ENCODE data around the gene GRAP2.
"Not testable (repeated sequence)": the region's sequence is repeated elsewhere in the genome, so short reads cannot be mapped to it uniquely, and the experiment has no call there.

Gene GRAP2

DNA sequence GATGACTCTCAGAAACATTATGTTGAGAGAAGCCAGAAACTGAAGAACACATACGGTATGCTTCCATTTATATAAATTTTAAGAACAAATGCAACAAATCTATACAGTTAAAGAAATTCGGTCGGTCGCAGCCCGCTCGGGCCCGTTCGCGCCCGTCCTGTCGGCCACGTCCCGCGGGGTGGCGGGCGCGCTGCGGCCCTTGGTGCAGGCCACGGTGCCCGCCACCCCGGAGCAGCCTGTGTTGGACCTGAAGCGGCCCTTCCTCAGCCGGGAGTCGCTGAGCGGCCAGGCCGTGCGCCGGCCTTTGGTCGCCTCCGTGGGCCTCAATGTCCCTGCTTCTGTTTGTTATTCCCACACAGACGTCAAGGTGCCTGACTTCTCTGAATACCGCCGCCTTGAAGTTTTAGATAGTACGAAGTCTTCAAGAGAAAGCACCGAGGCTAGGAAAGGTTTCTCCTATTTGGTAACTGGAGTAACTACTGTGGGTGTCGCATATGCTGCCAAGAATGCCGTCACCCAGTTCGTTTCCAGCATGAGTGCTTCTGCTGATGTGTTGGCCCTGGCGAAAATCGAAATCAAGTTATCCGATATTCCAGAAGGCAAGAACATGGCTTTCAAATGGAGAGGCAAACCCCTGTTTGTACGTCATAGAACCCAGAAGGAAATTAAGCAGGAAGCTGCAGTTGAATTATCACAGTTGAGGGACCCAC lies 25.6 kb upstream of the GRAP2 start:
- 96% methylated on average over 35 of the region's 42 CpGs for WGBS
- not testable (repeated sequence) for H3K27ac ChIP-seq (ENCODE audit: low read depth, low read length); H3K27me3 ChIP-seq (ENCODE audit: insufficient read depth, low read length); H3K9me3 ChIP-seq (ENCODE audit: insufficient read depth, low read depth, low read length); H3K4me1 ChIP-seq (ENCODE audit: insufficient read depth, low read length); H3K36me3 ChIP-seq (ENCODE audit: insufficient read depth, low read length); H3K4me3 ChIP-seq (ENCODE audit: low read length)
- peak overlapping the region; percentile 52; the same call in 1 of the 2 replicates for H3K9ac ChIP-seq (ENCODE audit: low read depth, low read length)

DNA sequence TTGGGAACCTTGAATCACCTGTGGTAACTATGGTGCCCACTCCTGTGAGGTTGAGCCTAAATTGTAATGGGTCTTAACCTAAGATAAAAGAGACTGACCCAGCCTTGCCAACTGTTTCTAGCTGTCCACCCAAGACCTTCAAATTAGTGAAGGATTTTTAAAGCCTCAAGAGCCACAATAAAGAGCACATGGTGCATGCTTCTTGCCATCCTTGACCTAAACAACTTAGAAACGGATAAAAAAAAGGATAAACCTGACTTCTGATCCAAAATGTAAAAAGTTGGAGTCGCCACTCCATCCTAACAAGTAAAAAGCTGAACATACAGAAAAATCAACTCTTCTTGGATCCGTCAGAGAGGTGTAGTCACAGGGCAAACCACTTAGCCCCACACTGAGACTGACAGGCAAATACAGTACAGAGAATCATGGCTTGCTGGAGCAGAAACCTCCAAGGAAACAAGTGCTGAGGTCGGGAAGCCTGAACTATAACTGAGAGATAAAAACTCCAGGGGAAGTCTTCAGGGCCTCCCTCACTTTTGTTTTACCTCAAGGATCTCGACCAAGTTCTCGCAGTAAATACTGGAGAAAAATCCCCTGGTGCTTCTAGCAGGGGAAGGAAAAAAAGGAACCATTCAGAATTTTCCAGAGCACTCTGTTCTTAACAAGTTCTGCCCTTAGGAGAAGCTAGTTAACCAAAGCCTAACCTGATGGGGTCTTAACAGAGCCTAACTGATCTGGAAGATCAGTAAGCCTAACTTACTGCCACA lies 23.6 kb upstream of the GRAP2 start:
- Histone ChIP-seq H3K36me3 (ENCODE audit: insufficient read depth, low read length) (no peaks in the 10 kb centered on the region), H3K9me3 (ENCODE audit: insufficient read depth, low read depth, low read length) (no peaks in the 10 kb centered on the region), H3K4me1 (ENCODE audit: insufficient read depth, low read length) (no peaks in the 10 kb centered on the region), H3K9ac (ENCODE audit: low read depth, low read length) (no peak overlapping the region), H3K27me3 (ENCODE audit: insufficient read depth, low read length) (no peaks in the 10 kb centered on the region), H3K4me3 (ENCODE audit: low read length) (no peak overlapping the region), H3K27ac (ENCODE audit: low read depth, low read length) (no peak overlapping the region)
- 82% methylated on average over 6 of the region's 6 CpGs for WGBS

GRCh38 chr22:39880722-39881121 lies 20.2 kb upstream of the GRAP2 start:
- H3K9me3 ChIP-seq (ENCODE audit: insufficient read depth, low read depth, low read length): no peaks in the 10 kb centered on the region
- no peaks in the 10 kb centered on the region for H3K27me3 ChIP-seq (ENCODE audit: insufficient read depth, low read length)
- no peaks in the 10 kb centered on the region for H3K4me1 ChIP-seq (ENCODE audit: insufficient read depth, low read length)
- no peak overlapping the region for H3K27ac ChIP-seq (ENCODE audit: low read depth, low read length)
- no peaks in the 10 kb centered on the region for H3K36me3 ChIP-seq (ENCODE audit: insufficient read depth, low read length)
- H3K4me3 ChIP-seq (ENCODE audit: low read length): no peak overlapping the region
- H3K9ac ChIP-seq (ENCODE audit: low read depth, low read length): no peak overlapping the region

DNA sequence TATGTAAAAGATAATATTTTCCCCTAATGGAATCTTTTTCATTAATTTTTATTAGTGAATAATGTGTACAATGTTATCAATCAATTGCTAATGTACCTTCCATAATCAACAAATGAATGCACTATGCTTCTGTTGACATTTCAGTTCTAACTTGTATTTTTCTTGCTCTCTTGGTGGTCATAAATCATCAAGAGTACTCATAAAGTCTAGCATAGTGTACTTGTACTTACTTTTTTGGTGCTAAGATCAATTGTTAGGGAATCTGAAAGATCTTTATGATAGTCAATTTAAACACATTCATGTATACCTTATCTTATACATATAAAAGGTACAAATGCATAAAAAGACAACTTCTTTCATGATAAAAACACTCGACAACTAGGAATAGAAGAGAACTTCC lies 17.8 kb upstream of the GRAP2 start:
- H3K4me3 ChIP-seq (ENCODE audit: low read length): no peak overlapping the region
- no peaks in the 10 kb centered on the region for H3K27me3 ChIP-seq (ENCODE audit: insufficient read depth, low read length)

DNA sequence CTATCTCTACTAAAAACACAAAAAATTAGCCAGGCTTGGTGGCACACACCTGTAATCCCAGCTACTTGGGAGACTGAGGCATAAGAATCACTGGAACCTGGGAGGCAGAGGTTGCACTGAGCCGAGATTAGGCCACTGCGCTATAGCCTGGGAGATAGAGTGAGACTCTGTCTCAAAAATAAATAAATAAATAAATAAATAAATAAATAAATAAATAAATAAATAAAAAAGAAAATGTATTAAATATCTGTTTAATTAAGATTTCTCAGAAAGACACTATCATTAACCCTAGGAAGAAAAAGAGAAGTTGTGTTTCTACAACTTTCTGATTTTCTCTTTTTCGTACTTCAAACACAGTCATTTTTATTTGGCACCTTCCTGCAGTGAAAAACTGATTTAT lies 11.0 kb upstream of the GRAP2 start:
- not testable (repeated sequence) for H3K9ac ChIP-seq (ENCODE audit: low read depth, low read length); H3K27me3 ChIP-seq (ENCODE audit: insufficient read depth, low read length)
- 94% methylated on average over 2 of the region's 3 CpGs for WGBS

More for the DNA sequence above, 17.8 kb upstream of the GRAP2 start:
- no peaks in the 10 kb centered on the region for H3K9me3 ChIP-seq (ENCODE audit: insufficient read depth, low read depth, low read length)
- H3K36me3 ChIP-seq (ENCODE audit: insufficient read depth, low read length): no peaks in the 10 kb centered on the region
- H3K27ac ChIP-seq (ENCODE audit: low read depth, low read length): no peak overlapping the region
- H3K9ac ChIP-seq (ENCODE audit: low read depth, low read length): no peak overlapping the region
- H3K4me1 ChIP-seq (ENCODE audit: insufficient read depth, low read length): no peaks in the 10 kb centered on the region
- WGBS: 88% methylated on average over 1 of the region's 1 CpG

GRCh38 chr22:39893526-39893925 lies 7.4 kb upstream of the GRAP2 start, which contains the start of gene ENTHD1:
Gene ENTHD1 (minus strand): TSS chr22:39893760. CDS start chr22:39887748, 6,012 bp downstream.
- Histone ChIP-seq H3K27me3 (ENCODE audit: insufficient read depth, low read length) (no peaks in the 10 kb centered on the region), H3K9me3 (ENCODE audit: insufficient read depth, low read depth, low read length) (no peaks in the 10 kb centered on the region), H3K4me1 (ENCODE audit: insufficient read depth, low read length) (no peaks in the 10 kb centered on the region), H3K4me3 (ENCODE audit: low read length) (no peak within 1 kb of the TSS), H3K36me3 (ENCODE audit: insufficient read depth, low read length) (no peaks in the 10 kb centered on the region), H3K27ac (ENCODE audit: low read depth, low read length) (no peak within 1 kb of the TSS), H3K9ac (ENCODE audit: low read depth, low read length) (no peak within 1 kb of the TSS)
- 88% methylated on average over 19 of the region's 20 CpGs for WGBS

More for the DNA sequence above, 11.0 kb upstream of the GRAP2 start:
- not testable (repeated sequence) for H3K4me1 ChIP-seq (ENCODE audit: insufficient read depth, low read length); H3K27ac ChIP-seq (ENCODE audit: low read depth, low read length); H3K4me3 ChIP-seq (ENCODE audit: low read length); H3K36me3 ChIP-seq (ENCODE audit: insufficient read depth, low read length); H3K9me3 ChIP-seq (ENCODE audit: insufficient read depth, low read depth, low read length)

DNA sequence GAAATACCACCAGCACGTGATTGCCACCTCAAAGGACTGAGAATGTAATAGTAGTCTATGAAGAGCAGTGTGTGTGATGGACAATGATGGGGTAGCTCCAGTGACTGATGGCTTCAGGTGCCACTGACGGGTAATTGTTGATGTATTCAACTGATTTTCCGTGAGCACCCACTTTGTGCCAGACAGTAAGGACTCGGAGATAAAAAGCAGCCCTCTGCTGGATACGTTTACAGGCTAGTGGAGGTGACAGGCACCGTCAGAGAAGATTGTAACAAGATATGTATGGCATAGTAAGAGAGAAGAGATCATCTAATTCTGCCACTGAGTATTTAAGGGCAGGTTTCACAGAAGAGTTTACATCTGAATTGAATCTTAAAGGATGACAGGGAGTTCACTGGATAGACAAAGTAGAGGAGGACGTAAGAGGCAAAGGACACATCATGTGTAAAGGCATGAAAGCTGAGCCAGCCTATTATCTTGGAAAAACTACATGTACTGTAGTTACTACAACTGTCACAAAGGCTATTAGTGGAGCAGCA lies 6.3 kb upstream of the GRAP2 start:
- no peaks in the 10 kb centered on the region for H3K9me3 ChIP-seq (ENCODE audit: insufficient read depth, low read depth, low read length)
- H3K27me3 ChIP-seq (ENCODE audit: insufficient read depth, low read length): no peaks in the 10 kb centered on the region
- no peaks in the 10 kb centered on the region for H3K36me3 ChIP-seq (ENCODE audit: insufficient read depth, low read length)
- no peak overlapping the region for H3K4me3 ChIP-seq (ENCODE audit: low read length)
- H3K4me1 ChIP-seq (ENCODE audit: insufficient read depth, low read length): no peaks in the 10 kb centered on the region
- no peak overlapping the region for H3K27ac ChIP-seq (ENCODE audit: low read depth, low read length)
- no peak overlapping the region for H3K9ac ChIP-seq (ENCODE audit: low read depth, low read length)
- 84% methylated on average over 7 of the region's 7 CpGs for WGBS

GRCh38 chr22:39895682-39896081 lies 5.2 kb upstream of the GRAP2 start:
- H3K9me3 ChIP-seq (ENCODE audit: insufficient read depth, low read depth, low read length): no peaks in the 10 kb centered on the region
- no peaks in the 10 kb centered on the region for H3K27me3 ChIP-seq (ENCODE audit: insufficient read depth, low read length)
- H3K27ac ChIP-seq (ENCODE audit: low read depth, low read length): no peak overlapping the region
- WGBS: 88% methylated on average over 1 of the region's 1 CpG
- H3K4me1 ChIP-seq (ENCODE audit: insufficient read depth, low read length): no peaks in the 10 kb centered on the region
- no peak overlapping the region for H3K9ac ChIP-seq (ENCODE audit: low read depth, low read length)
- H3K36me3 ChIP-seq (ENCODE audit: insufficient read depth, low read length): no peaks in the 10 kb centered on the region
- H3K4me3 ChIP-seq (ENCODE audit: low read length): no peak overlapping the region

DNA sequence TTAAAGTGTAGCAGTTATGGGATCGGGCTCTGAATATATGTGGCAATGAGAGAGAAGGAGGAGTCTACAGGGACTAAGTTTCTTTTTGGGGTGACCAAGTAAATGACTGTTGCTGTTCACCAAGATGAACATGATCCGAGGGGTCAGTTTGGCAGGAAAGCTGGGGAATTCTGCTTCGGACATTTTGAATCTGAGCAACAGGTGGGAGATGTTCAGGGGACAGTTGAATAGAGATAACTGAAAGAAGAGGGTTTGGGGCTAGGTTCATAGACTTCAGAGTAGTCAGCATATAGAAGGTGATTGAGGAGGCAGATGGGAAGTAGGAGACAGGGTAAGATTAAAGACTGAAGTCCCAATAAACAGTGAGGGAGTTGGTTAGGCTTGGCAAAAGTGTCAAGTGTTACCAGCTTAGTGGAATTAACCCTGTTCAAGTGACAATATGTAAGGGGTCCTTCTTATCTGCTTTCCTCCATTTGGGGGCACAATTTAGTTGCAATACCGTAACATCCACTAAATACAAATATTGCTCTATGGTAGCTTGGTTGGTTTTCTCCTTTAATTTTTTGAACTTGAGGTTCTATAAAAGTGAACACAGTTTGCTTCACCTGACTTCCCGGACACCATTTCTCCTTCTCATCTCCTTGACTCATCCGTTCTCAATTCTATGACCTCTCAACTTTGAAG lies 4.4 kb upstream of the GRAP2 start:
- Histone ChIP-seq H3K9ac (ENCODE audit: low read depth, low read length) (no peak overlapping the region), H3K27ac (ENCODE audit: low read depth, low read length) (no peak overlapping the region), H3K27me3 (ENCODE audit: insufficient read depth, low read length) (no peaks in the 10 kb centered on the region), H3K9me3 (ENCODE audit: insufficient read depth, low read depth, low read length) (no peaks in the 10 kb centered on the region), H3K36me3 (ENCODE audit: insufficient read depth, low read length) (no peaks in the 10 kb centered on the region), H3K4me1 (ENCODE audit: insufficient read depth, low read length) (no peaks in the 10 kb centered on the region), H3K4me3 (ENCODE audit: low read length) (no peak overlapping the region)
- 93% methylated on average over 5 of the region's 6 CpGs for WGBS

DNA sequence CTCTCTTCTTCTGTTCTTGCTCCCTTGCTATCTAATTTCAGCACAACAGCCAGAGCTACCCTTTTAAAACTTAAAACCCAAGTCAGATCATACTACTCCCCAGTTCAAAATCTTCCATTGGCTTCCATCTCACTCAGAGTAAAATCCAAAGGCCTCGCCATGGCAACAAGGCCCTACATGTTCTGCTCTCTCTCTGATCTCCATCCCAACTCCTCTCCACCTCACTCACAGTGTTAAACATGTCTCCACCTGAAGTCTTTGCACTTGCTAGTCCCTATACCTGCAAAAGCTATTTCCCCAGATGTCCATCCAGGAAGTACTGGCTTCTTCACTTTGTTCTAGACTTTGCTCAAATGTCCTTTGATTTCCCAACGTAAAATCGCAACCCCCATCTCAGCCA lies 3.0 kb upstream of the GRAP2 start:
- H3K9me3 ChIP-seq (ENCODE audit: insufficient read depth, low read depth, low read length): no peaks in the 10 kb centered on the region
- H3K9ac ChIP-seq (ENCODE audit: low read depth, low read length): no peak overlapping the region
- no peaks in the 10 kb centered on the region for H3K4me1 ChIP-seq (ENCODE audit: insufficient read depth, low read length)
- H3K36me3 ChIP-seq (ENCODE audit: insufficient read depth, low read length): no peaks in the 10 kb centered on the region
- no peak overlapping the region for H3K27ac ChIP-seq (ENCODE audit: low read depth, low read length)
- H3K27me3 ChIP-seq (ENCODE audit: insufficient read depth, low read length): 0 out of 2 replicates have a peak, but pooled peaks cover 5% of the 10 kb centered on the region
- no peak overlapping the region for H3K4me3 ChIP-seq (ENCODE audit: low read length)
- WGBS: 93% methylated on average over 3 of the region's 3 CpGs

GRCh38 chr22:39898997-39899396 lies 1.9 kb upstream of the GRAP2 start:
- Histone ChIP-seq H3K9me3 (ENCODE audit: insufficient read depth, low read depth, low read length) (no peaks in the 10 kb centered on the region), H3K9ac (ENCODE audit: low read depth, low read length) (no peak overlapping the region), H3K27me3 (ENCODE audit: insufficient read depth, low read length) (0 out of 2 replicates have a peak, but pooled peaks cover 5% of the 10 kb centered on the region), H3K27ac (ENCODE audit: low read depth, low read length) (no peak overlapping the region), H3K4me3 (ENCODE audit: low read length) (no peak overlapping the region), H3K4me1 (ENCODE audit: insufficient read depth, low read length) (no peaks in the 10 kb centered on the region), H3K36me3 (ENCODE audit: insufficient read depth, low read length) (no peaks in the 10 kb centered on the region)
- WGBS: 93% methylated on average over 2 of the region's 2 CpGs
